HUES6 (cell line): ENCODE measurements around the gene UBE3B.
"Not testable (repeated sequence)": the region's sequence is repeated elsewhere in the genome, so short reads cannot be mapped to it uniquely, and the experiment has no call there.

Experiments
- H3K27ac ChIP-seq: 2 replicates; pipeline ENCODE4 v1.7.0; 2013; ENCODE audit warnings: low read depth, mild to moderate bottlenecking, low read length, inconsistent platforms
- H3K27me3 ChIP-seq: 2 replicates; pipeline ENCODE4 v1.6.1; 2013; ENCODE audit warnings: low read length; ENCODE audit not compliant: control insufficient read depth, insufficient read depth
- H3K36me3 ChIP-seq: 2 replicates; pipeline ENCODE4 v1.6.1; 2013; ENCODE audit warnings: low read length; ENCODE audit not compliant: control insufficient read depth, insufficient read depth
- H3K4me1 ChIP-seq: 2 replicates; pipeline ENCODE4 v1.6.1; 2013; ENCODE audit warnings: low read length; ENCODE audit not compliant: control insufficient read depth, insufficient read depth
- H3K4me3 ChIP-seq: 2 replicates; pipeline ENCODE4 v1.5.1; 2013; ENCODE audit warnings: low read depth, low read length
- H3K9ac ChIP-seq: one replicate; pipeline ENCODE4 v1.6.1; 2013; ENCODE audit warnings: mild to moderate bottlenecking, low read length
- H3K9me3 ChIP-seq: 2 replicates; pipeline ENCODE4 v1.6.1; 2013; ENCODE audit warnings: low read depth, low read length; ENCODE audit not compliant: control insufficient read depth, insufficient read depth

Gene UBE3B

DNA sequence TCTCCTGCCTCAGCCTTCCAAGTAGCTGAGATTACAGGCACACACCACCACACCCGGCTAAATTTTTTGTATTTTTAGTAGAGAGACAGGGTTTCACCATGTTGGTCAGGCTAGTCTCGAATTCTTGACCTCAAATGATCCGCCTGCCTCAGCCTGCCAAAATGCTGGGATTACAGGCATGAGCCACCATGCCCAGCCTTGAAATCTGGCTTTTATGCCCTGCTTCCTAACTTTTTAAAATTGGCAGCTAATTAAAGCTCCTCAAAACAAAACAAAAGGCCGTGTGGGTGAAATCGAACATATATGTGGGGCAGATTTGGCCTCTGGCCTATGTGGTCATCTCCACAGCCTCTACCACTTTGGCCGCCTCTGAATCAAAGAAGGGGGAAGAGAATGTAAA, 38.3 kb upstream of the UBE3B start:
- no peaks in the 10 kb centered on the region for H3K9me3 ChIP-seq

DNA sequence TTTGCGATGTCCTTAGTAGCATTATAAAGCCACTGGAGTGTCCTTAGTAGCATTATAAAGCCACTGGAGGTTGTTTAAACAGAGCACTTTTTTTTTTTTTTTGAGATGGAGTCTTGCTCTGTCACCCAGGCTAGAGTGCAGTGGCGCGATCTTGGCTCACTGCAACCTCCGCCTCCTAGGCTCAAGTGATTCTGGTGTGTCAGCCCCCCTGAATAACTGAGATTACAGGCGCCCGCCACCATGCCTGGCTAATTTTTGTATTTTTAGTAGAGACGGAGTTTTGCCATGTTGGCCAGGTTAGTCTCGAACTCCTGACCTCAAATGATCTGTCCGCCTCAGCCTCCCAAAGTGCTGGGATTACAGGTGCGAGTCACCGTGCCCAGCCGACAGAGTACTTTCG, 37.5 kb upstream of the UBE3B start:
- not testable (repeated sequence) for H3K9me3 ChIP-seq, H3K4me3 ChIP-seq, H3K27me3 ChIP-seq, H3K27ac ChIP-seq, H3K9ac ChIP-seq, H3K36me3 ChIP-seq
- H3K4me1 ChIP-seq: peaks cover 28% of the 10 kb centered on the region

More for the DNA sequence above, 38.3 kb upstream of the UBE3B start:
- H3K4me3 ChIP-seq: no peak overlapping the region
- H3K4me1 ChIP-seq: peaks cover 35% of the 10 kb centered on the region
- H3K27me3 ChIP-seq: no peaks in the 10 kb centered on the region
- no peak overlapping the region for H3K9ac ChIP-seq
- H3K27ac ChIP-seq: no peak overlapping the region
- H3K36me3 ChIP-seq: no peaks in the 10 kb centered on the region

DNA sequence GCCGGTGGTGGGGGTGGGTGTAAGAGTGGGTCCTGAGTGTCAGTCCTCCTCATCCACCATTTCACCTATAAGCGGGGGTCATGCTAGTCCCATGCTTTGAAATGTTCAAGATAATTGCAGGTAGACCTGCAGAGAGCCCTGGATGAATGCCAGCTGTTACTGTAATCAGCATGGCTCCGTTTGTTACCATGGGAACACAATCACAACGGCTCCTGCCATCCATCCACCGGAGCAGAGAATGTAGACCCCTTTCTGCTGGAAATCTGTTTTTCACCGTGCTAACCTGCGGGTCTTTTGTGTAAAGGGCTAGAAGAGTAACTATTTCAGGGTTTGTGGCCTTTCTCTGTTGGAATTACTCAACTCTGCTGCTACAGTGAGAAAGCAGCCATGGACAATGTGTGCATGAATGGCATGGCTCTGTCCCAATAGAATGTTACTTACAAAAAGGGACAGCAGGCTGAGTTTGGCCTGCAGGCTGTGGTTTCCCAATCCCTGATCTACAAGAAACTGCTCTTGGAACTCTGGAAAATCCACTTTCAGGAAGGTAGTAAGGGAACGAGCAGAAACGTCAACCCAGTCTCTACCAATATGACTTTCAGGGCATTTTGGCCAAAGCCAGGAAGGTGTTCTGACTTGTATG, 36.5 kb upstream of the UBE3B start:
- Histone ChIP-seq H3K36me3 (peaks cover 7% of the 10 kb centered on the region), H3K27me3 (no peaks in the 10 kb centered on the region), H3K9ac (no peak overlapping the region), H3K9me3 (no peaks in the 10 kb centered on the region), H3K4me1 (peaks cover 18% of the 10 kb centered on the region), H3K27ac (no peak overlapping the region), H3K4me3 (no peak overlapping the region)

DNA sequence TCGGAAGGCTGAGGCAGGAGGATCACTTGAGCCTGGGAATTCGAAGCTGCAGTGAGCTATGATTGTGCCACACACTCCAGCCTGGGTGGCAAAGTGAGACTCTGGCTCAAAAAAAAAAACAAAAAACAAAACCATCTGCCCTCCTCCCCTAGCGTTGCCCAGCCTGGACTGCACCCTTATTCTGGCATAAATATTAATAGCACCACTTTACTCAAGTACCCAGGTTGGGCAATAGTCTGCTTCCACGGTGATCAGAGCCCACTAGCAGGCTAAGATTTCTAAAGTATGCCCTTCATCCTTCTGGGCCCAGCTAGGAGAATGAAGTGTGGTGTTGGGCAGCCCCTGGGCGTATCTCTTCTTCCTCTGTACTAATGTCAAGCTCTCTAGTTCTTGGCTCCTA, 33.6 kb upstream of the UBE3B start:
- peaks cover 5% of the 10 kb centered on the region; the same call in 1 of the 2 replicates for H3K4me1 ChIP-seq
- H3K27ac ChIP-seq: no peak overlapping the region
- H3K4me3 ChIP-seq: no peak overlapping the region
- H3K27me3 ChIP-seq: no peaks in the 10 kb centered on the region
- no peak overlapping the region for H3K9ac ChIP-seq
- H3K36me3 ChIP-seq: peaks cover 33% of the 10 kb centered on the region
- H3K9me3 ChIP-seq: no peaks in the 10 kb centered on the region

DNA sequence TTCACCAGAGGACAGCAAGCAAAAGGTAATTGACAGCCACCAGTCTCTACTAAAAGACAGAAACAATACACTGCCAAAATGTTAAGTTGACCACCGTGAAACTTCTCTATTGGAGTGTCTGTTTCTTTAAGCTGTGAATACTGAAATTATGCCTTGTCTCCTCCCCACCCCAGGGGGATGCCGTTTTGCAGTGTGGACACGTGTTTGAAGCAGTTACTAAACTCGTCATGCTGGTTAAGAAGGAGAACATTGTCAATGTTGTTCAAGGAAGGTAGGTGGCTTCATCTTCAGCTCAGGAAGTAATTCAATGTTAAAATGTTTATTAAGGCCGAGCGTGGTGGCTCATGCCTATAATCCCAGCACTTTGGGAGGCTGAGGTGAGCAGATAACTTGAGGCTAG, 33.2 kb upstream of the UBE3B start:
- Histone ChIP-seq H3K27ac (no peak overlapping the region), H3K9ac (no peak overlapping the region), H3K4me3 (no peak overlapping the region), H3K9me3 (no peaks in the 10 kb centered on the region), H3K27me3 (no peaks in the 10 kb centered on the region), H3K4me1 (peaks cover 5% of the 10 kb centered on the region; the same call in 1 of the 2 replicates), H3K36me3 (peaks cover 38% of the 10 kb centered on the region)

DNA sequence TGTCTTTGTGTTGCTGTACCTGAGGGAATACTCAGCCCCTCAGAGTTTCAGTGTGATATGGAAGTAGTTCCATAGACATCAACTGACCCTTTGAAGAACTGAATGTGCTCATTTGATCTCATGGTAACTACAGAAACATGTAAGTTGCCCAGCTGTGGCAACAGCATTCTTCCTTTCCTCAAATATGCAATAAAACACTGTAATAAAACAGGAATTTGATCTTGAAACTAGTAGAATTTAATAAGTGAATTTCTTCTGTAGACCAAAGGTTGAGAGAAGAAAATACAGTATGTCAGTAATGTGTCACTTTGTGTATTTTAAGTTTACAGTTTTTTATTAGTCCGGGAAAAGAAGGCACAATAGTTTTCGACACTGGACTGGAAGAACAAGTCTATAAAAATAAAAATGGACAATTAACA, 32.2 kb upstream of the UBE3B start:
- H3K27ac ChIP-seq: no peak overlapping the region
- no peaks in the 10 kb centered on the region for H3K9me3 ChIP-seq
- H3K4me1 ChIP-seq: peaks cover 5% of the 10 kb centered on the region; the same call in 1 of the 2 replicates
- peaks cover 47% of the 10 kb centered on the region for H3K36me3 ChIP-seq
- H3K4me3 ChIP-seq: no peak overlapping the region
- H3K9ac ChIP-seq: no peak overlapping the region
- no peaks in the 10 kb centered on the region for H3K27me3 ChIP-seq

DNA sequence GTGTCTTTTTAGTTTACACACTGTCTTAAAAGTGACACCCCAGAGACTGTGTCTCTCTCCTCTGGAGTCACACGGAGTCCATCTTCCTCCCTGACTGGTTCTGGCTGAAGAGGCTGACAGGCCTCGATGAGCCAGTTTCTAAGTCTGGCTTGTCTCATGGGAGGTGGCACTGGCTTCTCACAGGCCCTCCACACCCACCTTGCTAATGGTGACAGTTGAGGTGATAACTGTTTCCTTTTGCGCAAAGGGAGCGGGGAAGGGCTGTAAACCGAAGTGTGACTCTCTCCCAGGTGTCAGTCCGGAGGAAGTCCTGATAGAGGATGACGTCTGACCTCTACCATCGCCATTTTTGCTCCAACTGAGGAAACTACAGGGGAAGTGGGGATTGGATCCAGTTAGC, 30.6 kb upstream of the UBE3B start:
- no peak overlapping the region for H3K4me3 ChIP-seq
- H3K9ac ChIP-seq: no peak overlapping the region
- H3K9me3 ChIP-seq: no peaks in the 10 kb centered on the region
- peaks cover 64% of the 10 kb centered on the region for H3K36me3 ChIP-seq
- H3K4me1 ChIP-seq: no peaks in the 10 kb centered on the region
- H3K27ac ChIP-seq: no peak overlapping the region
- no peaks in the 10 kb centered on the region for H3K27me3 ChIP-seq

DNA sequence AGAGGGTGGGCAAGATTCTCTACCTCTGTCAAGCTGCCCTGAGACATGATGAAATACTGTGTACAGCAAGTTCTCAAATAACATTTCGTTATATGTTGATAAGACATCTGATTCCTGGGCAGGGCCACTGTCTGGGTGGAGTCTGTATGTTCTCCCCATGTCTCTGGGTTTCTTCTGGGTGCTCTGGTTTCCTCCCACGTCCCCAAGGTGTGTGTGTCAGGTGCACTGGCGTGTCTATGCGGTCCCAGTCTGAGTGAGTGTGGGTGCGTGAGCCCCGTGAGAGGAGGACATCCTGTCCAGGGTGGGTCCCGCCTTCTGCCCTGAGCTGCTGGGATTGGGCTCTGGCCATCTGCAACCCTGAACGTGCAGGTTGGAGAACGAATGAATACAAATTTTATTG, 30.0 kb upstream of the UBE3B start:
- Histone ChIP-seq H3K27ac (no peak overlapping the region), H3K36me3 (peaks cover 70% of the 10 kb centered on the region), H3K27me3 (no peaks in the 10 kb centered on the region), H3K9ac (no peak overlapping the region), H3K4me1 (no peaks in the 10 kb centered on the region), H3K4me3 (no peak overlapping the region), H3K9me3 (no peaks in the 10 kb centered on the region)

DNA sequence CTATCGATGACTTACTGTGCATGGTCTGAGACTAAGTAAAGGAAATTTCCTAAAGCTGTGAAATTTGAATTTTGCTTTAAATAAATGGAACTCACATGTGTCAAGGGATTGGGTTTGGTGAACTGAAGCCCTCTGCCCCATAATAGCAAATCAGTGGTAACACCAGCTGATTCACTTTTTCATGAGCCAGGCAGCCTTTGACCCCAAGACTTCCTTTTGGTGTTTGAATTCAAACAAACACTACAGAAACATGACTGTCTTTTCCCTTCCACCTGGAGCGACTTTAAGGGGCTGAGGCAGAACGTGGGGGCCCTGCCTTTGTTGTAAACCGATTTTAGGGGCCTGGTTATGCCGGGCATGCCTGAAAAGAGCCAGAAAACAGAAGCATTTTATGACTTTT, 29.2 kb upstream of the UBE3B start:
- Histone ChIP-seq H3K4me1 (no peaks in the 10 kb centered on the region), H3K36me3 (peaks cover 78% of the 10 kb centered on the region), H3K4me3 (no peak overlapping the region), H3K27me3 (no peaks in the 10 kb centered on the region), H3K27ac (no peak overlapping the region), H3K9ac (no peak overlapping the region), H3K9me3 (no peaks in the 10 kb centered on the region)

DNA sequence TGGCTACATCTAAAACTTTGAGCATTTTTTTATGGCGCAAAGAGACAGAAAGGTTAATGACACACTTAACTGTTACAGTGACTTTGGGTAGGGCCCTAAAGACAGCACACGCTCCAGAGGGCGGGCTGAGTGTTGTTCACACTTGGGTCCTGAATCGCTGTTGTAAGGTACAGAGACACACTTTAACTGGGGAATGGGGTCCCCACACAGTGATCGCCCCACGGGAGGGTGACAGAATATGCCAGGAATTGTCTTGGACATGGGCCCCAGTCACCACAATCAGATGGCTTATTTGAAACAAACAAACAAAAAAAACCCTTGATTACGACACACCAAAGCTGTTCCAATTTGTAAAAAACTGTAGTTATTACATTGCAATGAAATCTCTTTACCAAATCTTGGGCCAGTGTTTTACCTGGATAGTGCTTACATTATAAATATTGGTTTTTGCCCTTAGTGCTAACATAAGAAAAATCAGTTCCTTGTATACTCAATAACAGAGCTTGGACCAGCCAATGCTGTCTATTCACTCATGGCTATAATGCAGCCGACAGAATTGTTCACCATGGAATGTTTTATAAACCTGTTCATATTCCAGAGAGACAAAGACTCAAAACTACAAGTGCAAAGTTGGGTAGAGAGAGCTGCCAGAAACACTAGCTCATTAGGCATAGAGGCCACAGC, 28.6 kb upstream of the UBE3B start:
- Histone ChIP-seq H3K9ac (no peak overlapping the region), H3K9me3 (no peaks in the 10 kb centered on the region), H3K27ac (no peak overlapping the region), H3K36me3 (peaks cover 84% of the 10 kb centered on the region), H3K27me3 (no peaks in the 10 kb centered on the region), H3K4me3 (no peak overlapping the region), H3K4me1 (no peaks in the 10 kb centered on the region)

DNA sequence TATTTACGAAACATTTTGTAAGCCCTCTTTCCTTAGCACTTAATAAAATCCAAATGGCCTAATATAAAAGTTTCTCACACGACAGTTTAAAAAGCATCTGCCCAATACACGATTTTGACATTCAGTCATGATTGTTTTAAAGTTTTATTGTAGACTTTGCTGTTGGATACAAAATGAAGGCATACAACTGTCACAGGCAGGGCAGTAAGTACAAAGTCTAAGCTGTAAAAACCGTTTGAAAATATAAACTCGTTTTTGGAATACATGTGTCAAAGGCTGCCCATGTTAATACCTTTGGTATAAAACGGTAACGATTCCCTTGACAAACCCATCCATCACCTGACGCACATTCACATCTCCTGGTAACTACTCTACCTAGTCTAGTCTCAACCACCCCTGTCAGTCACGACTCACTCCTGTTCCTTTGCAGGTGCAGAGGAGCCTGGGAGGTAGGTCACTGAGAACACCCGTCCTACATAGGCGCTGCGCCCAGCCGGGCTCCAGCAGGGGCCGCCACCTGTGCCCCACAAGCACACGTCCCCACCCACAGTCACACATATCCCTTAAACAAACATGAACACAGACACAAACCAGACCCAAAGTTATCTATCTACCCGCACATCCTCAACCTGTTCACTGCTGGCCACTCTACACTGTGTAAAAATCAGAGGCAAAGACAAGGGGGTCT, 27.4 kb upstream of the UBE3B start:
- H3K9me3 ChIP-seq: no peaks in the 10 kb centered on the region
- no peak overlapping the region for H3K27ac ChIP-seq
- H3K27me3 ChIP-seq: no peaks in the 10 kb centered on the region
- H3K36me3 ChIP-seq: peaks cover 93% of the 10 kb centered on the region
- no peaks in the 10 kb centered on the region for H3K4me1 ChIP-seq
- H3K4me3 ChIP-seq: no peak overlapping the region
- H3K9ac ChIP-seq: no peak overlapping the region
